HG03342 (cell line): ENCODE data around the gene GDI2.
"Not testable (repeated sequence)": the region's sequence is repeated elsewhere in the genome, so short reads cannot be mapped to it uniquely, and the experiment has no call there.

Source experiments
- ATAC-seq: cut with Tn5 transposase; IDR thresholded peaks from one replicate; pipeline ENCODE4 v1.9.1; 2021; ENCODE audit warnings: mild to moderate bottlenecking, moderate library complexity; ENCODE audit not compliant: unreplicated experiment

GDI2 gene

GRCh38 chr10:5813341-5814109, at the start of gene GDI2:
GDI2 (minus strand) TSS chr10:5813434; CDS start chr10:5813258, 176 bp downstream.
- ATAC-seq, result peak; percentile 79

GRCh38 chr10:5862360-5862961, 49.2 kb upstream of the GDI2 start:
- ATAC-seq, result peak; percentile 96

- ATAC-seq, result no peak
Measured at GRCh38 chr10:5860066-5860465, 46.8 kb upstream of the GDI2 start.

GRCh38 chr10:5858811-5859210, 45.6 kb upstream of the GDI2 start:
- ATAC-seq, result no peak

GRCh38 chr10:5856701-5857004, 43.4 kb upstream of the GDI2 start:
- no peak for ATAC-seq

GRCh38 chr10:5855979-5856700, 42.9 kb upstream of the GDI2 start:
- no peak for ATAC-seq

- ATAC-seq, result no peak
Measured at GRCh38 chr10:5854131-5854475, 40.9 kb upstream of the GDI2 start.

GRCh38 chr10:5846667-5847066, 33.4 kb upstream of the GDI2 start:
- not testable (repeated sequence) for ATAC-seq

GRCh38 chr10:5844345-5845055, 31.3 kb upstream of the GDI2 start:
- no peak for ATAC-seq

GRCh38 chr10:5843686-5844344, 30.6 kb upstream of the GDI2 start:
- ATAC-seq, result no peak

GRCh38 chr10:5841965-5842364, 28.7 kb upstream of the GDI2 start:
- ATAC-seq, result no peak

GRCh38 chr10:5840314-5841307, 27.4 kb upstream of the GDI2 start:
- peak; percentile 78 for ATAC-seq

GRCh38 chr10:5836181-5836580, 22.9 kb upstream of the GDI2 start:
- not testable (repeated sequence) for ATAC-seq

- ATAC-seq, result no peak
Measured at GRCh38 chr10:5835446-5836095, 22.3 kb upstream of the GDI2 start.

- ATAC-seq, result no peak
Measured at GRCh38 chr10:5833814-5834213, 20.6 kb upstream of the GDI2 start.

GRCh38 chr10:5832946-5833345, 19.7 kb upstream of the GDI2 start:
- ATAC-seq, result no peak

- ATAC-seq, result no peak
Measured at GRCh38 chr10:5831446-5831782, 18.2 kb upstream of the GDI2 start.

GRCh38 chr10:5830629-5831445, 17.6 kb upstream of the GDI2 start:
- ATAC-seq, result no peak

GRCh38 chr10:5829267-5829666, 16.0 kb upstream of the GDI2 start:
- no peak for ATAC-seq
